Pancreas (tissue), 10 donors: Measurements from ENCODE around the gene CETP. TPM values are rescaled to one million over a fixed set of nuclear protein-coding genes. Genes with fewer than 3 reads are reported as not detected.
"Not testable (repeated sequence)": the region's sequence is repeated elsewhere in the genome, so short reads cannot be mapped to it uniquely, and the experiment has no call there.

Source experiments
- ATAC-seq, 4 donors: fragments of 200-7000 bp; cut with Tn5 transposase; one replicate each; pipeline versions ENCODE4 v1.8.0 to v1.9.1; 2020; ENCODE audit warnings: mild to moderate bottlenecking in 4 of 4, moderate library complexity in 4 of 4
- DNase-seq, 6 donors: peaks; one replicate each; pipeline ENCODE4 v3.0.0-alpha.2; 2020
- FAIRE-seq: peaks from 2 replicates; lab custom pipeline; 2012; peaks lifted over from hg19 to GRCh38; lab: Jason Lieb, UNC
- H3K27ac ChIP-seq, 4 donors: fragments of 200-600 bp; sonication (generic); 1 replicate in 3 of 4; 2 replicates in 1 of 4; pipeline versions ENCODE4 v1.5.0 to v1.8.0; 2020
- H3K27me3 ChIP-seq, 4 donors: fragments of 200-600 bp; one replicate each; pipeline ENCODE4 v1.8.0; 2021
- H3K36me3 ChIP-seq, 3 donors: fragments of 200-600 bp; sonication (generic) in 1 of 3; one replicate each; pipeline versions ENCODE4 v1.5.0 to v1.8.0; 2020 to 2021
- H3K4me1 ChIP-seq, 3 donors: fragments of 200-600 bp; one replicate each; pipeline ENCODE4 v1.8.0; 2021
- H3K4me3 ChIP-seq, 4 donors: fragments of 200-600 bp; sonication (generic) in 2 of 4; one replicate each; pipeline versions ENCODE4 v1.5.0 to v1.8.0; 2020 to 2021
- H3K9me3 ChIP-seq, 4 donors: fragments of 200-600 bp; one replicate each; pipeline ENCODE4 v1.8.0; 2021
- CTCF ChIP-seq, 4 donors: fragments of 200-600 bp; sonication (generic) in 3 of 4; IDR thresholded peaks; one replicate each; pipeline versions ENCODE4 v1.5.0 to v1.8.0; 2021; ENCODE audit warnings: antibody characterized with exemption in 4 of 4
- WGBS, 2 donors: extraction: QIAGEN DNeasy Blood & Tissue Kit; methylation state at CpG; one replicate each; pipeline ENCODE4 v1.1.7; 2013; 5-methylcytosine and 5-hydroxymethylcytosine counted together
- intact Hi-C, 3 donors: fragments of 100-400 bp; cut with DNase I; formaldehyde crosslinking; loops; one replicate each; pipeline versions ENCODE4 v1.11.1 to v1.14.2; 2022
- polyA plus RNA-seq, 2 donors: library from polyadenylated mRNA; stranded (reverse); fragments of 200-250 nt; gene quantifications; one replicate each; pipeline ENCODE4 v1.2.3, GENCODE V29; 2013
- total RNA-seq, 6 donors: library from RNA; stranded (reverse); fragmentation: NEBNext Ultra II Directional in 4 of 6; extraction: Animal tissue kit (Norgen Biotek cat#: 25700) in 4 of 6; gene quantifications; one replicate each; pipeline versions ENCODE4 v1.2.1 to v1.2.4, GENCODE V29; 2021 to 2023
- donor health status: healthy with polysubstance abuse.
- donor health status: DM: no; HTN: no; CAD: no; lungs with moderate emphysema.
- donor health status: DM: no; HTN: no; CAD: no.
- donor health status: control.
- donor health status: control.
- donor health status: Bipolar disorder and iron deficiency.
- donor health status: DM: yes; HTN: yes; CAD: no.
- donor health status: DM: no; HTN: no; CAD: no.
- donor health status: DM: no; HTN: no; CAD: no.
- donor health status: DM: yes; HTN: yes; CAD: no.

Gene CETP
- total and polyA plus RNA-seq, 8 donors = 0.12 to 1.0 (median 0.26) TPM; not detected in 1

DNA sequence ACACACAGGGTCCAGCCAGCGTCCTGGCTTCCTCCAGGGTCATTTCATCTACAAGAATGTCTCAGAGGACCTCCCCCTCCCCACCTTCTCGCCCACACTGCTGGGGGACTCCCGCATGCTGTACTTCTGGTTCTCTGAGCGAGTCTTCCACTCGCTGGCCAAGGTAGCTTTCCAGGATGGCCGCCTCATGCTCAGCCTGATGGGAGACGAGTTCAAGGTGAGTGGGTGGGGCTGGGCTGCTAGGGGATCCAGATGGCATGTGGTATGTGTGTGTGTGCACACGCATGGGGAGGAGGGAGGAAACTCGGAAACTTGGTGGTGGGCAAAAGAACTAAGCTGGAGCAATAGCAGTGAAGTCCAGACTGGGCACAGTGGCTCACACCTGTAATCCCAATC is 11.5 kb downstream of the CETP start:
- H3K27me3 ChIP-seq = no peaks in the 10 kb centered on the region
- H3K4me3 ChIP-seq = no peak overlapping the region
- intact Hi-C loops = no loop called here
- 74 to 86% methylated on average over 9 of the region's 9 CpGs for WGBS, 2 donors
- H3K27ac ChIP-seq = no peak overlapping the region
- FAIRE-seq (no peak), ATAC-seq (no peak), DNase-seq (no peak)
- peaks cover 0 to 4% (median 0%) of the 10 kb centered on the region in 3 donors for H3K4me1 ChIP-seq
- H3K36me3 ChIP-seq = no peaks in the 10 kb centered on the region
- TF ChIP-seq CTCF (IDR thresholded peaks at IDR 0.05) = no peak
- H3K9me3 ChIP-seq = no peaks in the 10 kb centered on the region

GRCh38 chr16:56973899-56974298 is 12.1 kb downstream of the CETP start:
- H3K4me3 ChIP-seq, H3K9me3 ChIP-seq, intact Hi-C loops, DNase-seq, H3K27me3 ChIP-seq, H3K4me1 ChIP-seq, H3K27ac ChIP-seq, ATAC-seq, H3K36me3 ChIP-seq, FAIRE-seq: not testable (repeated sequence)
- 84 to 94% methylated on average over 7 of the region's 7 CpGs for WGBS, 2 donors

DNA sequence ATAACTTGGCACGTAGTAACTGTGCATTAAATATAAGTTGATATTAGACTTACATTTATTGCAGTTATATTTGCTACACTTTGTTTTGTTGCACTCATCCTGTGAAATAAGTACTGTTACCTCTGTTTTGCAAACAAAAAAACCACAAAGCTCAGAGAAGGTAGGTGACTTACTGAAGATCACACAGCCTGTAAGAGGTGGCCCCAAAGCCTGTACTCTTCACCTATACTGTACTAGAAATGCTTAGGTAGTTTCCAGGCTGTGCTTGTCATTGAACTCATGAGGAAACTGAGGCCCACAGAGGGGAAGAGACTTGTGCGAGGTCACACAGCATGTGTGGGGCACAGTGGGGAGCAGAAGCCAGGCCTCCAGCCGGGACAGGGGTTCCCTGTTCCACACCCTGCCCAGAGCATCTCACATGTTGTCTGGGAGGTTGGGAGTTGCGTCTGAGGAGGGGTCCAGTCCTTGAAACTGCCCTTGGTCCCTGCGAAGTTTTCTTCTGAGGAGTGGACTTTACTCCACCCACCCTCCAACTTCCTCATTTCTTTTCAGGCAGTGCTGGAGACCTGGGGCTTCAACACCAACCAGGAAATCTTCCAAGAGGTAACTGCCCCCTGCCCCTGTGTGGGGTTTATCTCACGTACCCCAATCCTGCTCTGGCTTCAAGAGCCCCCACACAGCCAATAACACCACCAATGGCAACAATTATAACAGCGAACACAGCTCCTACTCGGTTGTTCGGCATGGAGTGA is 13.0 kb downstream of the CETP start:
- Histone ChIP-seq H3K4me1 (peaks cover 0 to 4% (median 0%) of the 10 kb centered on the region in 3 donors), H3K4me3 (no peak overlapping the region), H3K27me3 (no peaks in the 10 kb centered on the region), H3K27ac (no peak overlapping the region), H3K36me3 (no peaks in the 10 kb centered on the region), H3K9me3 (no peaks in the 10 kb centered on the region)
- intact Hi-C loops = no loop called here
- ATAC-seq = no peak
- 78 to 88% methylated on average over 9 of the region's 9 CpGs for WGBS, 2 donors
- FAIRE-seq = no peak
- TF ChIP-seq CTCF (IDR thresholded peaks at IDR 0.05) = no peak
- DNase-seq = no peak

- intact Hi-C loops = no loop called here
- peaks cover 0 to 4% (median 0%) of the 10 kb centered on the region in 3 donors for H3K4me1 ChIP-seq
- no peak for ATAC-seq
Measured at GRCh38 chr16:56975714-56976113, 14.0 kb downstream of the CETP start.

DNA sequence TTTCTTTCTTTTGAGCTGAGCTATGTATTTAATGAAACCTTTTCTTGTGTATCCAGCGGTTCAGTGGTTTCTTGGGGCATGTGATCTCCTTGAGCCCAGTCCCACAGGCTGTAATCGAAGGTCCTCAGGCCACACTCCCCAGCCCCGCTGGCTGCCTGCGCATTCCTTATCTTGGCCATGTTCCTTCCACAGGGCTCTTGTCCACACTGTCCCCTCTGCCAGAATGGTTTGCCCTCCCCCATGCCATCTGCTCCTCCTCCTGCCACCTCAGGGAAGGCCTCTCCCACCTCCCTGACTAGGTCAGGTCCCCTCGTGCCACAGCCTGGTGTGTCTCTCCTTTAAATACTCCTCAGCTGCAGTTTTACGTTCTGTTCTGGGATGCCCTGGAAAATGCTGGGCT is 15.5 kb downstream of the CETP start:
- no peak overlapping the region for H3K4me3 ChIP-seq
- no peak for ATAC-seq
- 90 to 93% methylated on average over 6 of the region's 6 CpGs for WGBS, 2 donors
- TF ChIP-seq CTCF (IDR thresholded peaks at IDR 0.05) = no peak
- intact Hi-C loops = no loop called here
- no peaks in the 10 kb centered on the region for H3K27me3 ChIP-seq
- no peak for DNase-seq
- no peaks in the 10 kb centered on the region for H3K9me3 ChIP-seq
- no peak overlapping the region for H3K27ac ChIP-seq
- H3K36me3 ChIP-seq = no peaks in the 10 kb centered on the region
- H3K4me1 ChIP-seq = no peaks in the 10 kb centered on the region
- FAIRE-seq = no peak

More at GRCh38 chr16:56975714-56976113, 14.0 kb downstream of the CETP start:
- DNase-seq (no peak), FAIRE-seq (no peak)
- Histone ChIP-seq H3K27me3 (no peaks in the 10 kb centered on the region), H3K27ac (no peak overlapping the region), H3K9me3 (no peaks in the 10 kb centered on the region), H3K4me3 (no peak overlapping the region), H3K36me3 (no peaks in the 10 kb centered on the region)
- WGBS, 2 donors = 87 to 92% methylated on average over 10 of the region's 10 CpGs
- TF ChIP-seq CTCF (IDR thresholded peaks at IDR 0.05) = no peak
